ENCODE measurements around the gene HOOK2.
"Not testable (repeated sequence)": the region's sequence is repeated elsewhere in the genome, so short reads cannot be mapped to it uniquely, and the experiment has no call there.

HOOK2 gene, protein sequence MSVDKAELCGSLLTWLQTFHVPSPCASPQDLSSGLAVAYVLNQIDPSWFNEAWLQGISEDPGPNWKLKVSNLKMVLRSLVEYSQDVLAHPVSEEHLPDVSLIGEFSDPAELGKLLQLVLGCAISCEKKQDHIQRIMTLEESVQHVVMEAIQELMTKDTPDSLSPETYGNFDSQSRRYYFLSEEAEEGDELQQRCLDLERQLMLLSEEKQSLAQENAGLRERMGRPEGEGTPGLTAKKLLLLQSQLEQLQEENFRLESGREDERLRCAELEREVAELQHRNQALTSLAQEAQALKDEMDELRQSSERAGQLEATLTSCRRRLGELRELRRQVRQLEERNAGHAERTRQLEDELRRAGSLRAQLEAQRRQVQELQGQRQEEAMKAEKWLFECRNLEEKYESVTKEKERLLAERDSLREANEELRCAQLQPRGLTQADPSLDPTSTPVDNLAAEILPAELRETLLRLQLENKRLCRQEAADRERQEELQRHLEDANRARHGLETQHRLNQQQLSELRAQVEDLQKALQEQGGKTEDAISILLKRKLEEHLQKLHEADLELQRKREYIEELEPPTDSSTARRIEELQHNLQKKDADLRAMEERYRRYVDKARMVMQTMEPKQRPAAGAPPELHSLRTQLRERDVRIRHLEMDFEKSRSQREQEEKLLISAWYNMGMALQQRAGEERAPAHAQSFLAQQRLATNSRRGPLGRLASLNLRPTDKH

DNA sequence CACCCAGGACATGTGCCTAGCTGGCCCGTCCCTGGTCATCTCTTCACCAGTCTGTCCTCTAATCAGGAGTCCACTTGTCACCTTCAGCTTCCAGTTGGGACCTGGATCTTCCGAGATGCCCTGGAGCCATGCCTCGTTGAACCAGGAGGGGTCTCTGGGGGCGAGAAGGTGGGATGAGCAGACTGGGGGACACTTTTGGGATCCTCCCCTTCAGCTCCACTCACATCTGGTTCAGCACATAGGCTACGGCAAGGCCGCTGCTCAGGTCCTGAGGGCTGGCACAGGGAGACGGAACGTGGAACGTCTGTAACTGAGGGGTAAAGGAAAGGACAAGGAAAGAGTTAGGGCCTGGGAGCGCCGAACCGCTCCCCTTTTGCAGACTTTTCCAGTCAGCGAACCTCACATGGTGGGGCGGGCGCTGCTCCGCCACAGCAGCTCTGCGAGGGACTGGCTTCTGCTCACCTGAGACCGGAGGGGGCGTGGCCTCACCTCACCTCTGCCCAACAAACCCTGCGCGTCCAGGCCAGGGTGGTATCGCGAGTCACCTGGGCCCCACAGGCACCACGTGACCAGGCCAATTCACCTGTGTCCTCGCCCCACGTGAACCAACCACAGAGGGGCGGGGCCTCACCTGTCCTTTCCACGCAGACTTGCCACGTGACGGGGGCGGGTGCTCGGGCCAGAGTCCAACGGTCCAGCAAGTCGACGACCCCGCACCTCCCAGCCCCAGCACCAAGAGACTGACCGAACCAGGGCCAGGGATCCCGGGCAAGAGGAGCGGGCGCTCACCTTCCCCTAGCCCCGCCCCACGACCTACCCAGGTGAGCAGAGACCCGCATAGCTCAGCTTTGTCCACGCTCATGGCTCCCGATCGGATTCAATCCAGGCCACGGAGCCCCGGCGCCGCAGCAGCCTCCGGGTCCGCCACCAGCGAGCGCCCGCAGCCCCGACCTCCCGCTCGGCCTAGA, at the start of gene HOOK2:
TSS of gene HOOK2 (minus strand) at position 965 of the 968 bp plus-strand sequence. CDS start at position 862, 103 bp downstream.
- H3K36me3 ChIP-seq: no peaks in the 10 kb centered on the region
- no peaks in the 10 kb centered on the region for H4K20me1 ChIP-seq
- peak within 1 kb of the TSS; percentile 87 for H3K9ac ChIP-seq
- peak within 1 kb of the TSS; percentile 99 for H3K4me2 ChIP-seq
- H3K4me1 ChIP-seq: peaks cover 53% of the 10 kb centered on the region
- no peak for TF ChIP-seq Cebpa-rat (IDR thresholded peaks at IDR 0.05)
- H3K27ac ChIP-seq: peak within 1 kb of the TSS; percentile 74
- H3K27me3 ChIP-seq: no peaks in the 10 kb centered on the region
- no peaks in the 10 kb centered on the region for H3K9me3 ChIP-seq
- H3K4me3 ChIP-seq: peak within 1 kb of the TSS; percentile 82

DNA sequence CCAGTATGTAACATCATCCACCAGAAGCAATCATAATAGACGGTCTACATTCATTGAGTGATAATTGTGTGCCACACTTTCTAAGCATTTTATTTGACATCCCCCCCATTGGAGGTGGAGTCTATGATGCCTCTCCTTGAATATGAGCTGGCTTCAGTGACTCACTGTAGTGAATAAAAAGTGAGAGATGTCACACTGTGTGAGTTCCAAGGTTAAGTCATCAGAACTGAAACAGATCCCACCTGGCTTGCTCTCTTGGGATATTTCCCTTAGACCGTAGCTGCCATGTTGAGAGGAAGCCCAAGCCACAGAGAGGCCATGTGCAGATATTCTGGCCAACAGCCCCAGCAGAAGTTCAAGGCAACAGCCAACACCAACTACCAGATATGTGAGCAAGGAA, 46.4 kb upstream of the HOOK2 start:
- Histone ChIP-seq H3K9ac (no peak overlapping the region), H3K27ac (no peak overlapping the region), H3K4me3 (no peak overlapping the region), H3K4me1 (peaks cover 6% of the 10 kb centered on the region), H4K20me1 (no peaks in the 10 kb centered on the region), H3K9me3 (no peaks in the 10 kb centered on the region), H3K36me3 (peaks cover 8% of the 10 kb centered on the region; the same call in 1 of the 2 replicates), H3K27me3 (no peaks in the 10 kb centered on the region), H3K4me2 (no peak overlapping the region)
- no peak for TF ChIP-seq Cebpa-rat (IDR thresholded peaks at IDR 0.05)

DNA sequence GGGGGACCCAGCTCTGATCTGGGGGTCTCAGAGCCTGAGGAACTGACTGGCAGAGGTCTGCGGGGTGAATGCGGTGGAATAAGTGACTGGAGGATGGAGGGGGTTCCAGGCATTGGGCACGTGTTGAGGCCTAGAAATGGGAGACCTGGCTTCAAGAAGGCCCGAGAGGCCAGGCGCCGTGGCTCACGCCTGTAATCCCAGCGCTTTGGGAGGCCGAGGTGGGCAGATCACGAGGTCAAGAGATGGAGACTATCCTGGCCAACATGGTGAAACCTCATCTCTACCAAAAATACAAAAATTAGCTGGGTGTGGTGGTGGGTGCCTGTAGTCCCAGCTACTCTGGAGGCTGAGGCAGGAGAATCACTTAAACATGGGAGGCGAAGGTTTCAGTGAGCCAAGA, 42.5 kb upstream of the HOOK2 start:
- not testable (repeated sequence) for H3K9ac ChIP-seq, H3K27me3 ChIP-seq, H3K4me1 ChIP-seq, H3K4me2 ChIP-seq, H4K20me1 ChIP-seq, H3K4me3 ChIP-seq, H3K9me3 ChIP-seq, H3K27ac ChIP-seq
- peaks cover 46% of the 10 kb centered on the region for H3K36me3 ChIP-seq

DNA sequence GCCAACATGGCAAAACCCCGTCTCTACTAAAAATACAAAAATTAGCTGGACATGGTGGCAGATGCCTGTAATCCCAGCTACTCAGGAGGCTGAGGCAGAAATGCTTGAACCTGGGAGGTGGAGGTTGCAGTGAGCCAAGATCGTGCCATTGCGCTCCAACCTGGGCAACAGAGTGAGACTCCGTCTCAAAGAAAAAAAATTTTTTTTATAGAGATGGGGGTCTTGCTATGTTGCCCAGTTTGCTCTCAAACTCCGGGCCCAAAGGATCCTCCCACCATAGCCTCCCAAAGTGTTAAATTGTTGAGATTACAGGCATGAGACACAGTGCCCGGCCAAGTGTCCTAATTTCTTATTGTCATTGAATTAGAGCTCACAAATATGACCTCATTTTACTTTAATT, 41.8 kb upstream of the HOOK2 start:
- not testable (repeated sequence) for H3K9ac ChIP-seq

DNA sequence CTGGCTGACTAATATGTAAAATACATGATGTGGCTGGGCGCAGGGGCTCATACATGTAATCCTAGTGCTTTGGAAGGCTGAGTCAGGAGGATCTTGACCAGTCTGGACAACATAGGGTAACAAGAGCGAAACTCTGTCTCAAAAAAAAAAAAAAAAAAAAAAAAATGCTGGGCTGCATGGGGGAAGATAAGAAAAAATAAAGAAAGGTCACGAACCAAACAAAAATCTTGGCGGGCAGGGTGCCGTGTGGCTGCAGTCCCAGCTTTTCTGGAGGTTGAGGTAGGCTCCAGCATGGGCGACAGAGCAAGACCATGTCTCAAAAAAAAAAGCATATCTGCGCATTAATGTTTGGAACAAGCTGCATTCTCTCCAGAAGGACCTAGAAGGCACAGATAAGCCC, 39.7 kb upstream of the HOOK2 start:
- Histone ChIP-seq H3K4me2 (no peak overlapping the region), H3K27me3 (no peaks in the 10 kb centered on the region), H3K36me3 (peaks cover 74% of the 10 kb centered on the region), H3K4me3 (no peak overlapping the region), H3K27ac (no peak overlapping the region), H3K4me1 (no peaks in the 10 kb centered on the region), H3K9ac (no peak overlapping the region), H4K20me1 (no peaks in the 10 kb centered on the region), H3K9me3 (no peaks in the 10 kb centered on the region)
- TF ChIP-seq Cebpa-rat (IDR thresholded peaks at IDR 0.05): no peak

More for the DNA sequence above, 41.8 kb upstream of the HOOK2 start:
- H3K4me1 ChIP-seq, H3K4me3 ChIP-seq, H4K20me1 ChIP-seq, H3K27ac ChIP-seq, H3K27me3 ChIP-seq, H3K9me3 ChIP-seq, H3K4me2 ChIP-seq: not testable (repeated sequence)
- peaks cover 53% of the 10 kb centered on the region for H3K36me3 ChIP-seq

DNA sequence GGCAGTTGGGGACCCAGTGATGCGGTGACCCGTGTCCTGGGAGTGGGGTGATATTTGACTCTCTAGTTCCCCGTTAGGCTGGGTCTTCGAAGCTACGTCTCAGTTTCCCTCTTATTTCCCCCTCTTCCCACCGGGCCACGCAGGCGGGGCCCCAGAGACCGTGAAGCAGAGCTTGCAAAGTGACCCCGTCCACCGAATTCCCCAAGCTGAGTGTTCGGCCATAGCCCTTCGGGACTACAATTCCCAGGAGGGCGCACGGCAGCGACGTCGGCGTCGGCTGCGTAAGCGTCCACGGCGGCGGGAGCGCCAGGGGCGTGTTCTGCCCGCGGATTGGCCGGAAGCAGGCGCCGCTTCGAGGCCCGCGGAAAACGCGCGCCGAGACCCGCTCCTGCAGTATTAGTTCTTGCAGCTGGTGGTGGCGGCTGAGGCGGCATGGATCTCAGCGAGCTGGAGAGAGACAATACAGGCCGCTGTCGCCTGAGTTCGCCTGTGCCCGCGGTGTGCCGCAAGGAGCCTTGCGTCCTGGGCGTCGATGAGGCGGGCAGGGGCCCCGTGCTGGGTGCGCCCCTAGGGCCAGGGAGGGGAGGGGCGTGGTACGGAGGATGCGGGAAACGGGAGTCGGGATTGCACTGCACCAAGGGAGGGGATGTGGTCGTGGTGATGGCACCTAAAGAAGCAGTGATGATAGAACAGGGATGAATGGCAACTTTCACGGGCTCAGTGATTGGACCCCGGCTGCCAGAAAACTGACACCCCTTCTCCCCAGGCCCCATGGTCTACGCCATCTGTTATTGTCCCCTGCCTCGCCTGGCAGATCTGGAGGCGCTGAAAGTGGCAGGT, 31.1 kb upstream of the HOOK2 start, which contains the start of gene RNASEH2A:
TSS of gene RNASEH2A (plus strand) at position 343 of the 840 bp plus-strand sequence. CDS start at position 433, 90 bp downstream.
- Histone ChIP-seq H3K36me3 (peaks cover 43% of the 10 kb centered on the region), H3K27ac (peak within 1 kb of the TSS; percentile 81), H3K9me3 (no peaks in the 10 kb centered on the region), H3K4me1 (peaks cover 44% of the 10 kb centered on the region), H3K4me3 (peak within 1 kb of the TSS; percentile 78), H3K4me2 (peak within 1 kb of the TSS; percentile 96), H3K27me3 (no peaks in the 10 kb centered on the region), H4K20me1 (no peaks in the 10 kb centered on the region), H3K9ac (peak within 1 kb of the TSS; percentile 87)
- TF ChIP-seq Cebpa-rat (IDR thresholded peaks at IDR 0.05): no peak

DNA sequence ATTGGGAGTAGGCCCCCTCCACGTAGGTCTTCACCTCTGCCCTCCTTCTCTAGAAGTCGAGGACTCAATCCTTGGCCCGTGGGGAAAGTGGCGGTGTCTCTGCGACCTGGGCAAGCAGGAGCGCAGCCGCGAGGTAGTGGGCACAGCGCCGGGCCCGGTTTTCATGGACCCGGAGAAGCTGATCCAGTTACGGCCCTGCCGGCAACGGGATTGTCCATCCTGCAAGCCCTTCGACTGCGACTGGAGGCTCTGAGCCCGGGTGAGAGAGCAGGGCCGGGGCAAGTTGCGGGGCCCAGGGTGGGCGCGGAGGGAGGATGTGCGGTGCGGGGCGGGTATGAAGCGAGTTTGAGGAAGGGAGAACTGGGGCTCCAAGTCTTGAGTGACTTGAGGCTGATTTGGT, 28.7 kb upstream of the HOOK2 start:
- H3K27ac ChIP-seq: no peak overlapping the region

DNA sequence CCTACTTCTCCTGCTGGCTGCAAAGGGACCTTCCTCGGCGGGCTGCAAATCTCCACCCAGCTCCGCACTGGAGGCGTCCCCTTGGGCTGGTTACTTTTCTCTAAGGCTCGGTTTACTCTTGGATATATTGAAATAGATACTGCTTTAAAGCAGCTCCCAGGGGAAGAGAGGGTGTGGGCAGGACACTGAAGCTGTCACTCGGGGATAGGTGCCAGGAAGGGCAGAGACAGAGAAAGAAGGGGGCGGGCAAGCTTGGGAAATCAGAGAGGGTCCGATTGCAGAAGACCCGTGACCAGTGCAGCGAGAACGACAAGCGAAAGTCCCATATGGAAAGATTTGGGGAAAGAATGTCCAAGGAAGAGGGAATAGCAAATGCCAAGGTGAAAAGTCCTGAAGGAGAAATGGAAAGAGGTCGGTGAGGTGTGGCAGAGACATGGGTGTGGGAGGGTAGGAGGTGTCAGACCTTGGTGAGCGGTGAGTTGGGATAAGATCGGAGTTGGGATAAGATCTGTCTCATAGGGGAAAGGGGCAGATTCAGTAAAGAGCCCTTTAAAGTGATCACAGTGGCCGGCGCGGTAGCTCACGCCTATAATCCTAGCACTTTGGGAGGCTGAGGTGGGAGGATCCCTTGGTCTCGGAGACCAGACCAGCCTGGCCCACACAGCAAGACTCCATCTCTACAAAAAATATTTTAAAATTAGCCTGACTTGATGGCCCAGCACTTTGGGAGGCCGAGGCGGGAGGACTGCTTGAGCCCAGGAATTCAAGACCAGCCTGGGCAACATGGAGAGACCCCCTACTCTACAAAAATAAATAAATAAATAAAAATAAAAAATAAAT, 27.1 kb upstream of the HOOK2 start:
- Histone ChIP-seq H3K4me1 (peaks cover 59% of the 10 kb centered on the region), H3K9me3 (no peaks in the 10 kb centered on the region), H3K27me3 (no peaks in the 10 kb centered on the region), H3K27ac (peak overlapping the region; percentile 92), H3K9ac (peak overlapping the region; percentile 97), H3K4me2 (peak overlapping the region; percentile 87), H3K4me3 (peak overlapping the region; percentile 90), H4K20me1 (peaks cover 15% of the 10 kb centered on the region), H3K36me3 (peaks cover 35% of the 10 kb centered on the region)
- no peak for TF ChIP-seq Cebpa-rat (IDR thresholded peaks at IDR 0.05)

More for the DNA sequence above, 28.7 kb upstream of the HOOK2 start:
- TF ChIP-seq Cebpa-rat (IDR thresholded peaks at IDR 0.05): no peak
- Histone ChIP-seq H3K9ac (no peak overlapping the region), H3K4me1 (peaks cover 59% of the 10 kb centered on the region), H3K36me3 (peaks cover 35% of the 10 kb centered on the region), H4K20me1 (peaks cover 15% of the 10 kb centered on the region), H3K9me3 (no peaks in the 10 kb centered on the region), H3K4me2 (0 out of 2 replicates have a peak overlapping the region, but pooled peaks have one; percentile 14), H3K4me3 (no peak overlapping the region), H3K27me3 (no peaks in the 10 kb centered on the region)

Data from BLaER1 (cell line).